ENCODE data around the gene FOXI1.
"Not testable (repeated sequence)": the region's sequence is repeated elsewhere in the genome, so short reads cannot be mapped to it uniquely, and the experiment has no call there.

Gene FOXI1

DNA sequence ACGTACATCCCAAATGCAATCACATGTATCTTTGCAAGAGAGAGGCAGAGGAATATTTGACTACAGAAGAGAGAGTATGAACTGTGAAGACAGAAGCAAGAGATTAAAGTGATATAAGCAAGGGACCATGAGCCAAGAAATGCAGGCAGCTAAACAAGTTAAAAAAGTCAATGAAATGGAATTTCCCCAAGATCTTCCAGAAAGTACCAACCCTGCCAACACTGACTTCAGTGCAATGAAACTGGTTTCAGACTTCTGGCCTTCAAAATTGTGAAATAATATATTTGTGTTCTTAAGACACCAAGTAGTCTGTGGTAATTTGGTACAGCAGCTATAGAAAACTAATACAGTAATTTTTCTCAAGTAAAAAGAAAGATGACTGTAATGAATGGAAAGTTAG lies 20.9 kb downstream of the FOXI1 start:
- Histone ChIP-seq H3K9ac (ENCODE audit: low read depth, low read length) (no peak overlapping the region), H3K4me1 (ENCODE audit: insufficient read depth, low read length) (no peaks in the 10 kb centered on the region), H3K9me3 (ENCODE audit: control insufficient read depth, insufficient read depth, low read length) (peaks cover 5% of the 10 kb centered on the region; the same call in 1 of the 2 replicates), H3K36me3 (ENCODE audit: insufficient read depth, low read length) (no peaks in the 10 kb centered on the region)

DNA sequence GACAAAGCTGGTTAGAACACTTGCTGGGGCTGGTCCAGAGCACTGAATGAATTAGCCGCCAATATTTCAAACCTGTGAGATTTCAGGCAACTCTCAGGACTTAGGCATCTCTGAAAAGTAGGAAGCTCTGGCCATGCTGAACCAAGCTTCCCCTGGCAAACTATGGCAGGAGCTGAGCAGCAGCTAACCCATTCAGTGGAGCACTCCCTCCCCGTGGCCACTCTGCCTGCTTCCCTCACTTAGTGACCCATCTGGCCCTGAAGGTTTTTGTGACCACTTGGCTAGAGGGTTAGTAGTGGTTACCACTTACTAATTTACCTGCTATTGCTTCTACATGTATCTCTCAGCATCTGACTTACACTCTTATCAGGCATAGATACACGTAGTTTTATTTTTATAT lies 25.5 kb downstream of the FOXI1 start:
- H3K9ac ChIP-seq (ENCODE audit: low read depth, low read length) = no peak overlapping the region
- H3K9me3 ChIP-seq (ENCODE audit: control insufficient read depth, insufficient read depth, low read length) = peaks cover under 1% of the 10 kb centered on the region; the same call in 1 of the 2 replicates
- H3K4me1 ChIP-seq (ENCODE audit: insufficient read depth, low read length) = no peaks in the 10 kb centered on the region; the same call in 1 of the 2 replicates
- H3K36me3 ChIP-seq (ENCODE audit: insufficient read depth, low read length) = no peaks in the 10 kb centered on the region

DNA sequence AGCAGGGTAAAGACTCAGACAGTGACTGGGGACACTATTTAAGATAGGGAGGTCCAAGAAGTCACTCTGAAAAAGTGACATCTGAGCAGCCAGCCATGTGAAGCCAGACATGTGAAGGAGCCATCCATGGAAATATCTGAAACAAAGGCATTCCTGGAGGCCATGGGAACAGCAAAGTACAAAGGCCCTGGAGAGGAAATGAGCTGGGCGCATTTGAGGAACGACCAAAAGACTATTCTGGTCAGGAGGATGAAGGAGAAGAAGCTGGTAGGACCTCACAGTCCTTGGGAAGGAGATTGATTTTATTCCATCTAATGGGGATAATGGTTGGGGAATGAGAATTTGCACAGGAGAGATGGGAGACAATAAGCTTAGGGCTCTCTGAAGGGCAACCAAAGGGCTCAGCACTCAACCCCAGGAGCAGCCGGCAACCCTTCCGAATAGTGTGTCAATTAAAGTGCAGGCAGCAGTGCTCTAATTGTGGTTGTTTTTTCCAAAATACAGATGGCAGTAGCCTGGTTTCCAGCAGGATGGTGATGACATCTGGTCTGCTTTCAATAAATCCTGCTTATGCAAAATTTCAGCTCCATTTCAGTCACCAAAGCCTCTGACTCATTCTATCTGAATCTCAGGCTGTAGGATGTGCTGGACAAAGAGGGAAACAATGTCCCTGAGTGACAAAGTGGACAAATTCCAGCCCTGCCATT lies 26.7 kb downstream of the FOXI1 start:
- no peaks in the 10 kb centered on the region for H3K36me3 ChIP-seq (ENCODE audit: insufficient read depth, low read length)
- no peaks in the 10 kb centered on the region for H3K9me3 ChIP-seq (ENCODE audit: control insufficient read depth, insufficient read depth, low read length)
- no peaks in the 10 kb centered on the region; the same call in 1 of the 2 replicates for H3K4me1 ChIP-seq (ENCODE audit: insufficient read depth, low read length)
- H3K9ac ChIP-seq (ENCODE audit: low read depth, low read length) = no peak overlapping the region

- Histone ChIP-seq H3K9me3 (ENCODE audit: control insufficient read depth, insufficient read depth, low read length) (no peaks in the 10 kb centered on the region), H3K4me1 (ENCODE audit: insufficient read depth, low read length) (no peaks in the 10 kb centered on the region; the same call in 1 of the 2 replicates), H3K9ac (ENCODE audit: low read depth, low read length) (no peak overlapping the region), H3K36me3 (ENCODE audit: insufficient read depth, low read length) (no peaks in the 10 kb centered on the region)
Measured at GRCh38 chr5:170132976-170133448, 27.3 kb downstream of the FOXI1 start.

- Histone ChIP-seq H3K36me3 (ENCODE audit: insufficient read depth, low read length) (no peaks in the 10 kb centered on the region; the same call in 1 of the 2 replicates), H3K4me1 (ENCODE audit: insufficient read depth, low read length) (no peaks in the 10 kb centered on the region; the same call in 1 of the 2 replicates), H3K9ac (ENCODE audit: low read depth, low read length) (no peak overlapping the region), H3K9me3 (ENCODE audit: control insufficient read depth, insufficient read depth, low read length) (no peaks in the 10 kb centered on the region)
Measured at GRCh38 chr5:170135796-170136490, 30.2 kb downstream of the FOXI1 start.

DNA sequence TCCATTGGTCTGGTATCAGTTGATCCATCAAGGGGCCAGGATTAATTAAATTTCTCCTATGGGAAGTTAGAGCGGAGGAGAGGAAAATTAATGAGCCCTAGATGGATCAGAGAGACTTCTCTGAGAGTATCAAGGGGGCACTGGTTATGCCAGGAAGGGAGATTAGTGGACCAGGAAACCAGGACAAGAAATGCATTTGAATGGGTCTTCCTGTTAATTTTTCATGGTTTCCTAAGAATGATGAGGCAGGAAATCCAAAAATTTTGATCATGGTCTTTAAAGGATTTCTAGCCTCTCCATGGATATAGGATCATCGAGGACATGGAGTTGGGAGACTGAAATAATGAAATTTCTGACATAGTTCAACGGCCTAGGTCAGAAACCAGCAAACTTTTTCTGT lies 30.8 kb downstream of the FOXI1 start:
- Histone ChIP-seq H3K9me3 (ENCODE audit: control insufficient read depth, insufficient read depth, low read length) (no peaks in the 10 kb centered on the region), H3K36me3 (ENCODE audit: insufficient read depth, low read length) (no peaks in the 10 kb centered on the region; the same call in 1 of the 2 replicates), H3K9ac (ENCODE audit: low read depth, low read length) (no peak overlapping the region), H3K4me1 (ENCODE audit: insufficient read depth, low read length) (no peaks in the 10 kb centered on the region; the same call in 1 of the 2 replicates)

DNA sequence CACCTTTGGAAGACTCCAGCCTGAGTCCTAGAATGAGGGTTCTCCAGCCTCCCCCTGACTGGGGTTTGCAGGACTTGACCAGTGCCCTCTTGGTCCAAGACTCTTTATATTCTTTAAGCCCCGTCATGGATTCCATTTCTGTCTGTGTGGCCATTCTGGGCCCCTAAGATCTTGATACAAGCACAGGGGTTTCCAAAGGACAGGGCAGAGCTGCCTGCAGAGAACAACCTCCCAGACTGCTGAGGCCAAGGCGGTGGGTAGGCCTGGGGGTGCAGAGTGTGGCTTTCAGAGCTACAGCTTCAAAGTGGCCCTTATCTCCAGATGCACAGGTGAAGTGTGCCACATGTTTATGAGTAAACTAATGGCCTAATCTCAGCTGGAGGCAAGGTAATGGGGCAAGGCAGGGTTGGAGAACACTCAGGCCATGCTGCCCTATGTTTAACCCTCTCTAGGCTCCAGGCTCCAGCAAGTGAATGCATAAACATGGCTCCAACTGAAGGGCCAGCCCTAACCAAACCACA lies 32.1 kb downstream of the FOXI1 start:
- Histone ChIP-seq H3K9me3 (ENCODE audit: control insufficient read depth, insufficient read depth, low read length) (no peaks in the 10 kb centered on the region), H3K36me3 (ENCODE audit: insufficient read depth, low read length) (no peaks in the 10 kb centered on the region; the same call in 1 of the 2 replicates), H3K9ac (ENCODE audit: low read depth, low read length) (no peak overlapping the region), H3K4me1 (ENCODE audit: insufficient read depth, low read length) (no peaks in the 10 kb centered on the region; the same call in 1 of the 2 replicates)

DNA sequence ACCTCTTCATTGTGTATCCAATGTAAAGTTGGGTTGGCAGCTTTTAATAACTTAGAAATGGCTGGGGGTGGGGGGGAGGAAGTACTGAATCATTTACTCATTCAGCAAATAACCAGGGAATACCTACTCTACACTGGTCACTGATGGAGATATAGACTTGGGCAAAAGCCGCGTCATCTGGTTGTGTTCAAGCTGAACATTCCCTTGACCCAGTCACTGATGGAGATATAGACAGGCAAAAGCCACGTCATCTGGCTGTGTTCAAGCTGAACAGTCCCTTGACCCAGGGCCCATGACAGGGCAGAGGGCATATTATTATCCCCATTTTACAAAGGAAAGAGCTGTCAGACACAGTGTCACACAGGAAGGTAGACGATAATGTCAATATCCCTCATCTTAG lies 32.6 kb downstream of the FOXI1 start:
- Histone ChIP-seq H3K9me3 (ENCODE audit: control insufficient read depth, insufficient read depth, low read length) (no peaks in the 10 kb centered on the region), H3K9ac (ENCODE audit: low read depth, low read length) (no peak overlapping the region), H3K36me3 (ENCODE audit: insufficient read depth, low read length) (no peaks in the 10 kb centered on the region; the same call in 1 of the 2 replicates), H3K4me1 (ENCODE audit: insufficient read depth, low read length) (no peaks in the 10 kb centered on the region)

DNA sequence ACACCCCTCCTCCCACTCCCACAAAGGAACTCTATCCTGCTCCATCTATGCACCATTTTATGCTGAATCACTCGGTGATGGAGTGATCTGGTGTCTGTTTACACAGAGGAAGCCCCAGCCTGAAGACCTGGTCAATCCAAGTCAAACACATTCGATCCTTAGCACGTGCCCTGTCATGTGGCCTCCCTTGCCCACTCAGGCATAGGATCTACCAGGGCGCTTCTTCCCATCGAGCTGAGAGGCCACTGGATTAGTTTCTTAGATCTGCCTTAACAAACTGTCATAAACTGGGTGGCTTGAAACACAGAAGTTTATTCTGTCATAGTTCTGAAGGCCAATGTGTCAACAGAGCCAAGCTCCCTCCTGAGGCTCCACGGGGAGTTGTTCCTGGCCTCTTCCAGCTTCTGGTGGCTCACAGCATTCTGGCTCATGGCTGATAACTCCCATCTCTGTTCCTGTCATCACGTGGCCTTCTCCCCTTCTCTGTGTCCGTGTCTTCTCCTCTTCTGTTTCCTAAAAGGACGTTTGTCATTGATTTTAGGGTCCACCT lies 34.2 kb downstream of the FOXI1 start:
- H3K36me3 ChIP-seq (ENCODE audit: insufficient read depth, low read length) = no peaks in the 10 kb centered on the region; the same call in 1 of the 2 replicates
- no peak overlapping the region for H3K9ac ChIP-seq (ENCODE audit: low read depth, low read length)
- no peaks in the 10 kb centered on the region for H3K9me3 ChIP-seq (ENCODE audit: control insufficient read depth, insufficient read depth, low read length)
- no peaks in the 10 kb centered on the region for H3K4me1 ChIP-seq (ENCODE audit: insufficient read depth, low read length)

- not testable (repeated sequence) for H3K9me3 ChIP-seq (ENCODE audit: control insufficient read depth, insufficient read depth, low read length); H3K4me1 ChIP-seq (ENCODE audit: insufficient read depth, low read length); H3K9ac ChIP-seq (ENCODE audit: low read depth, low read length); H3K36me3 ChIP-seq (ENCODE audit: insufficient read depth, low read length)
Measured at GRCh38 chr5:170141196-170141595, 35.5 kb downstream of the FOXI1 start.

GRCh38 chr5:170141636-170142035 lies 35.9 kb downstream of the FOXI1 start:
- Histone ChIP-seq H3K4me1 (ENCODE audit: insufficient read depth, low read length) (no peaks in the 10 kb centered on the region), H3K36me3 (ENCODE audit: insufficient read depth, low read length) (no peaks in the 10 kb centered on the region; the same call in 1 of the 2 replicates), H3K9ac (ENCODE audit: low read depth, low read length) (no peak overlapping the region), H3K9me3 (ENCODE audit: control insufficient read depth, insufficient read depth, low read length) (no peaks in the 10 kb centered on the region)

DNA sequence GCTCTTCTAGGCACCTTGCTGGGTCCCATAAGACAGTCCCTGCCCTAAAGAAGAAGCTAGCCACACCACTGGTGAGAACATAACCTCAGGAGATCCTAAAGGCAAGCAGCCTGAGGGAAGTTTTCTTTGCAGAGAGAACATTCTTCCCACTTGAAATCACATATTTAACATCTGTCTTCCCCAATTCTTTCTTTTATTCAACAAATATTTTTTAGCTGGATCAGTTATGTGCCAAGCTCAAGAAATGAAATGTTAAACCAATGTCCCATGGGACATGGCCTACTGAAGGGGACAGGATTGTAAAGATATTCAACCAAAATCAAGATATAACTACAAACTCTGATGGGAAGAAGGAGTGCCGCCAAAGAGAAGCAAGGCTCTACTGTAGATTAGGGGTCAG lies 36.5 kb downstream of the FOXI1 start:
- H3K9me3 ChIP-seq (ENCODE audit: control insufficient read depth, insufficient read depth, low read length) = no peaks in the 10 kb centered on the region
- no peaks in the 10 kb centered on the region for H3K4me1 ChIP-seq (ENCODE audit: insufficient read depth, low read length)
- H3K36me3 ChIP-seq (ENCODE audit: insufficient read depth, low read length) = no peaks in the 10 kb centered on the region; the same call in 1 of the 2 replicates
- no peak overlapping the region for H3K9ac ChIP-seq (ENCODE audit: low read depth, low read length)

- no peaks in the 10 kb centered on the region; the same call in 1 of the 2 replicates for H3K36me3 ChIP-seq (ENCODE audit: insufficient read depth, low read length)
- H3K9me3 ChIP-seq (ENCODE audit: control insufficient read depth, insufficient read depth, low read length) = no peaks in the 10 kb centered on the region
- no peak overlapping the region for H3K9ac ChIP-seq (ENCODE audit: low read depth, low read length)
- H3K4me1 ChIP-seq (ENCODE audit: insufficient read depth, low read length) = no peaks in the 10 kb centered on the region
Measured at GRCh38 chr5:170143091-170143490, 37.4 kb downstream of the FOXI1 start.

- Histone ChIP-seq H3K9me3 (ENCODE audit: control insufficient read depth, insufficient read depth, low read length) (no peaks in the 10 kb centered on the region), H3K36me3 (ENCODE audit: insufficient read depth, low read length) (no peaks in the 10 kb centered on the region; the same call in 1 of the 2 replicates), H3K9ac (ENCODE audit: low read depth, low read length) (no peak overlapping the region), H3K4me1 (ENCODE audit: insufficient read depth, low read length) (no peaks in the 10 kb centered on the region)
Measured at GRCh38 chr5:170143710-170144109, 38.0 kb downstream of the FOXI1 start.

All from ES-I3 (cell line).